Thoracic aorta (tissue), 2 donors: Measurements from ENCODE around the gene TSPAN4. TPM values are rescaled to one million over a fixed set of nuclear protein-coding genes. Genes with fewer than 3 reads are reported as not detected.

ENCODE experiments used
- ATAC-seq: fragments of 150-250 bp; one replicate; pipeline ENCODE4 v1.8.0; 2017; ENCODE audit warnings: low read depth; ENCODE audit not compliant: insufficient number of reproducible peaks, low FRiP score
- DNase-seq: peaks from one replicate; pipeline ENCODE4 v3.0.0-alpha.2; 2020; ENCODE audit warnings: low spot score
- H3K27ac ChIP-seq, 2 donors: fragments of 200-600 bp; sonication (generic); 1 replicate in 1 of 2; 2 replicates in 1 of 2; pipeline ENCODE4 v1.5.1; 2016; ENCODE audit warnings: mild to moderate bottlenecking in 2 of 2, moderate library complexity in 2 of 2
- H3K27me3 ChIP-seq: fragments of 200-600 bp; sonication (generic); replicated peaks from 2 replicates; pipeline ENCODE4 v1.6.0; 2016; ENCODE audit warnings: mild to moderate bottlenecking; ENCODE audit not compliant: insufficient read depth
- H3K36me3 ChIP-seq: fragments of 200-600 bp; sonication (generic); one replicate; pipeline ENCODE4 v1.5.1; 2016
- H3K4me1 ChIP-seq, 2 donors: fragments of 200-600 bp; sonication (generic); 1 replicate in 1 of 2; 2 replicates in 1 of 2; pipeline versions ENCODE4 v1.5.1 to v1.6.0; 2016; ENCODE audit warnings: low read depth in 2 of 2, mild to moderate bottlenecking in 1 of 2; ENCODE audit not compliant: control insufficient read depth in 1 of 2
- H3K4me3 ChIP-seq: fragments of 200-600 bp; sonication (generic); 2 replicates; pipeline ENCODE4 v1.5.1; 2016; ENCODE audit warnings: mild to moderate bottlenecking
- H3K9me3 ChIP-seq: fragments of 200-600 bp; sonication (generic); 2 replicates; pipeline ENCODE4 v1.5.1; 2016
- total RNA-seq, 2 donors: library from RNA; depleted of rRNA; stranded (reverse); fragments of >200 nt; gene quantifications; one replicate each; pipeline versions ENCODE4 v1.1.0 to v1.2.3, GENCODE V29; 2016
- TF ChIP-seq, protein P1 (sequence below): fragments of 200-600 bp; sonication (generic); IDR thresholded peaks from one replicate; pipeline ENCODE4 v1.5.1; 2019; ENCODE audit warnings: antibody characterized with exemption

The TSPAN4 gene
- total RNA-seq, 2 donors from 2014 or later, result 55.5 to 107 TPM

DNA sequence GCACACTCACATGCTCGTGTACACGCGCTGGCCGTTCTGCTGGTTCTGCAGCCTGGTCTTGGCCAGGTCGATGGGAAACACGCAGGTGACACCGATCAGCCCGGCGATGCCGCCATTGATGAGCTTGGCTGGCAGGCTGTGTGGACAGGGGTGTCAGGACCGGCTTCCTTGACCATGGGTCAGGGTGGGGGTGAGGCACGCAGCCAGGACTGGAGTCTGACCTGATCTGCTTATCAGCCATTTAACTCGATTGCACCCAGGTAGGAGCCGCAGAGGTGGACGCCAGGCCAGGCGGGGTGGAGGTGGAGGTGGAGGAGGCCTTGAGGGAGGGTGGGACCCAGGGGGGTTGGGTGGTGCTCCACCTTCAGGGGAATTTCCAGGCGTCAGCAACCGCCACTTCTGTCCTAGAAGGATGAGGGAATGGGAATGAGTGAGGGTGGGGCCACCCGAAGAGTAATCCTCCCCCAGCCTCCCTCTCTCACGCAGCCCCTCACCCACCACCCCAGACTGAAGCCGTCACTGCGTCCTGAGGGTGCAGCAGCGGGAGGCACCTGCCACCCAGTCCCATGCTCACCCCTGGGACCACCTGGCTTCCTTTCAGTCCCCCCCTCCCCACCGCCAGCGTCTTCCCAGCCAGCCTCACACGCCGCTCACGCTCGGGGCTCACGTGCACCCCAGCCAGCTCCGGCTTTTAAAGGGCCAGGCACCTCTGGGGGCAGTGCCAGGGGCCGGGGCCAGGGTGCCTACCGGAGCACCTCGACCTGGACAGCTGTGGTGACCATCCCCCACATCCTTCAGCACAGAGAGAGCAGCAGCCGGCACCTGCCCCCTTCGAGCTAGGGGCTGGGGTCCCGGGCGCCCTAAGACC lies 47.7 kb upstream of the TSPAN4 start:
- Histone ChIP-seq H3K27me3 (no peaks in the 10 kb centered on the region), H3K4me3 (peak overlapping the region; percentile 86), H3K36me3 (no peaks in the 10 kb centered on the region), H3K4me1 (peaks cover 10 to 27% of the 10 kb centered on the region in 2 donors), H3K27ac (no peak overlapping the region), H3K9me3 (no peaks in the 10 kb centered on the region)
- DNase-seq (no peak), ATAC-seq (no peak)
- TF ChIP-seq, protein P1, sequence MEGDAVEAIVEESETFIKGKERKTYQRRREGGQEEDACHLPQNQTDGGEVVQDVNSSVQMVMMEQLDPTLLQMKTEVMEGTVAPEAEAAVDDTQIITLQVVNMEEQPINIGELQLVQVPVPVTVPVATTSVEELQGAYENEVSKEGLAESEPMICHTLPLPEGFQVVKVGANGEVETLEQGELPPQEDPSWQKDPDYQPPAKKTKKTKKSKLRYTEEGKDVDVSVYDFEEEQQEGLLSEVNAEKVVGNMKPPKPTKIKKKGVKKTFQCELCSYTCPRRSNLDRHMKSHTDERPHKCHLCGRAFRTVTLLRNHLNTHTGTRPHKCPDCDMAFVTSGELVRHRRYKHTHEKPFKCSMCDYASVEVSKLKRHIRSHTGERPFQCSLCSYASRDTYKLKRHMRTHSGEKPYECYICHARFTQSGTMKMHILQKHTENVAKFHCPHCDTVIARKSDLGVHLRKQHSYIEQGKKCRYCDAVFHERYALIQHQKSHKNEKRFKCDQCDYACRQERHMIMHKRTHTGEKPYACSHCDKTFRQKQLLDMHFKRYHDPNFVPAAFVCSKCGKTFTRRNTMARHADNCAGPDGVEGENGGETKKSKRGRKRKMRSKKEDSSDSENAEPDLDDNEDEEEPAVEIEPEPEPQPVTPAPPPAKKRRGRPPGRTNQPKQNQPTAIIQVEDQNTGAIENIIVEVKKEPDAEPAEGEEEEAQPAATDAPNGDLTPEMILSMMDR, result no peak

DNA sequence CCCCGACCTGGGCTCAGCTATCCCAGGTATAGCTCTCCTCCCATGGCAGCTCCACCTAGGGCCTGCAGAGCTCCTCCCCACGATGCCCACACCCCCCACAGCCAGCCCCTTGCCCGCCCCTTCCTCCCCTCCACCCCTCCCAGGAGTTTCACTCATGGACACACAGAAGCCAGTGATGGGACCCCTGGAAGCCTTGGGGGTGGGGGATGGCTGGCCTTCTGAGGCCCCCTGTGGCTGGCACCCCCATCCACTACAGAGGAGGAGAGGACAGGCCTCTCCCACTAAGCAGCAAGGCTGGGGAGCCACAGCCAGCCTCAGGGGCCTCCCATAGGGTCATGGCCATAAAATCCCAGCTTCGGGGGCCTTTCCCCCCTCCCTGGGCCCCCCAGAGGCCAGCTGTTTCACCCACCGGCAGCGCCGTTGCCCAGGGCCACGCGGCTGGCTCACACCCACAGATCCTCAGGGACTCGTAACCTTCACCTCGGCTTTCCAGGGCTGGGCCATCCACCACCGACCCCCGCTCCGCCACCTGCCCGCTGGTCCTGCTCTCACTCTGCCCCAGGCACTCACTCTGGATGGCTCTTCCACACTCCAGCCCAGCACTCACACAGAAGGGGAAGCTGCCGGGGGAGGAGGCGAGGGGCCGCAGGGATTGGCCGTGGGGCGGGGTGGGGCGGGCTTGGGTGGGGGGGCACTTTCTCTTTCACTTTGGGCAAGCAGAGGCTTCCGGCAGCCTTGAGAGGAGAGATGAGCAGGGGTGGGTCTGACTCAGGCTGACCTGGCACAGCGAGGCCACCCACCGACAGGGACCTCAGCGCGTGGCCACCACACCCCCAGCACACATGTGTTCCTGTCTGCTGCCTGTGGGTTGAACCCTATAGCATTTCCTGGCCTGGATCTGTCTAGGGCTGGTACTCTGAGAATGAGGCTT lies 46.8 kb upstream of the TSPAN4 start:
- Histone ChIP-seq H3K4me1 (peaks cover 10 to 27% of the 10 kb centered on the region in 2 donors), H3K27ac (peak overlapping the region; percentile 69 to 79), H3K9me3 (no peaks in the 10 kb centered on the region), H3K27me3 (no peaks in the 10 kb centered on the region), H3K4me3 (peak overlapping the region; percentile 86), H3K36me3 (peaks cover 5% of the 10 kb centered on the region)
- no peak for ATAC-seq
- TF ChIP-seq, protein P1, result no peak
- DNase-seq, result peak; percentile 43

DNA sequence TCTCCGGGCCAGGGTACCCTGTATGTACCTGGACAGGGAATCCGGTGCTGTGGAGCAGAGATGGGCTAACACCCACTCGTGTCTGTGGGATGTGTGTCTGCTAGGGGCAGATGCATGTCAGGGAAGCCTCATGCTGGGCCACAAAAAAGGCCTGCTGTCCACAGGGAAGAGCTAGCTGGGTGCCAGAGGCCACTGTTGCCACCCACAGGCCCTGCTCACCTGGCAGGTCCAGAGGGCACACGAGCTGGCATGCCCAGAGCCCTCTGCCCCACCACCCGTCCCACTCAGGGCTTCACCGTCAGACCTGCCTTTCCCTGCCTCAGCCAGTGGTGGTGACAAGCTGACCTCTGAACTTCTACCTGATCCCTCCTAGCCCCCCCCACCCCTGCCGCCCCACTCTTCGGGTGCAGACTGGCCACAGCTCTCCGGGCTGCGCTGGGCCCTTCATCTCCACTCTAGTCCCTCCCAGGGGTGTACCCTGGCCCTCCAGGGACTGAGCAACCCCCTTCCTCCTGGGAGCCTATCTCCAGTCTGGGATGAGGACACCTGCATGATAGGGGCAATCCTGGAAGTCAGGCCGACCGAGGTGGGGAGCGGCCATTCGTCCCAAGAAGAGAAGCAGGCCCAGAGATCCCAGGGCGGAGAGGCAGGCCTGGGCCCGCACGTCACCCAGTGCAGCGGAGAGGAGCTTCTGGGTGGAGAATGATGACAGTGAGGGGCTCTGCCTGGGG lies 45.9 kb upstream of the TSPAN4 start:
- Histone ChIP-seq H3K36me3 (peaks cover 11% of the 10 kb centered on the region), H3K4me3 (peak overlapping the region; percentile 86)

DNA sequence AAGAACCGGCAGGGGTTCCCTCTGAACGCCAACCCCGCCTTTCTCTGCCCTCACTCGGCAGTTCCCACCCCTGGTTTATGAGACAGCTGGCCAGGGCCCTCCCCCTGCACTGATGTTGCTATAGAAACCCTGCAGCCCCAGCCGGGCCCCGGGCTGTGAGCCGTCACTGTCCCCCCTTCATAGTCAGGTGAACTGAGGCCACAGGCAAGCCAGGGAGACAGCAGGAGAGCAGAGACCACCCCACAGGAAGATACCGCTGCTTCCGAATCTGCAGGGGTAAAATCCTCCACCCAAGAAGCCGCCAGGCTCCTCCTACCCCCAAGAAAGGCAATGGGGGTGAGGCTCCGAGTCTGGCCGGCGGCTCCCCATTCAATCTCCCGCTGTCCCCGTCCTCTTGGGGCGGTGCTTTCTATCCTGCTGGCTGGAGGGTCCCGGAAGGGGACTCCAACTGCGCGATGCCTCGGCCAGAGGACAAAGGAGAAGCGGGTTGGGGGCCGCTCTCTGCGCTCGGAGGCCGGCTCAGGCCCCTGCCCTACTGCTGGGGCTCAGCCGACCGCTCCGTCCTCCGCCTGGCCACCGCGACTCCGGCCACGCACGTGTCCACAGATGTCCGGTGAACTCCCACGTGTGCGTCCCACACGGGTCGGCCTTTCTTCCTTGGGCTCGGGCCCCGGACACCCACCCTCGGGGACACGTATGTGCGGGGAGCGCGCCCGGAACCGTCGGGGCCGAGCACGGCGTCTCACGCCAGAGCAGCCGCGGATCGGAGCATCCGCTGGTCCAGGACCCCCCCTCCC lies 45.2 kb upstream of the TSPAN4 start:
- Histone ChIP-seq H3K4me3 (peak overlapping the region; percentile 86), H3K4me1 (peaks cover 10 to 27% of the 10 kb centered on the region in 2 donors), H3K27ac (peak overlapping the region; percentile 69 to 79), H3K9me3 (no peaks in the 10 kb centered on the region), H3K27me3 (no peaks in the 10 kb centered on the region), H3K36me3 (peaks cover 12% of the 10 kb centered on the region)
- TF ChIP-seq, protein P1, result no peak
- ATAC-seq (peak; percentile 12), DNase-seq (no peak)

More for the DNA sequence above, 45.9 kb upstream of the TSPAN4 start:
- Histone ChIP-seq H3K27ac (peak overlapping the region; percentile 69 to 79), H3K9me3 (no peaks in the 10 kb centered on the region), H3K27me3 (no peaks in the 10 kb centered on the region), H3K4me1 (peaks cover 10 to 27% of the 10 kb centered on the region in 2 donors)
- TF ChIP-seq, protein P1, result no peak
- DNase-seq (no peak), ATAC-seq (no peak)
